Natural killer cell (primary cell): ENCODE data around the gene DAPK1. TPM values are rescaled to one million over a fixed set of nuclear protein-coding genes. Genes with fewer than 3 reads are reported as not detected.

ENCODE experiments used
- ATAC-seq, 3 donors: fragments of 150-1000 bp in 2 of 3; fragments of 200-7000 bp in 1 of 3; cut with Tn5 transposase; 1 replicate in 1 of 3; 2 replicates in 2 of 3; pipeline ENCODE4 v1.10.0; 2021; ENCODE audit warnings: mild to moderate bottlenecking in 2 of 3, moderate library complexity in 2 of 3
- DNase-seq, 2 donors: peaks; one replicate each; pipeline versions ENCODE4 v3.0.0 to v3.0.0-alpha.2; 2013 to 2021; ENCODE audit warnings: mixed read lengths in 1 of 2
- H3K27ac ChIP-seq: one replicate; pipeline ENCODE4 v1.5.1; 2013; ENCODE audit warnings: mild to moderate bottlenecking, low read length
- H3K27me3 ChIP-seq: one replicate; pipeline ENCODE4 v1.6.1; 2013; ENCODE audit warnings: low read length; ENCODE audit not compliant: control insufficient read depth, insufficient read depth
- H3K36me3 ChIP-seq: one replicate; pipeline ENCODE4 v1.6.1; 2013; ENCODE audit warnings: low read length; ENCODE audit not compliant: control insufficient read depth, insufficient read depth
- H3K4me1 ChIP-seq: one replicate; pipeline ENCODE4 v1.6.1; 2013; ENCODE audit warnings: low read length; ENCODE audit not compliant: control insufficient read depth, insufficient read depth
- H3K4me3 ChIP-seq: one replicate; pipeline ENCODE4 v1.5.1; 2013; ENCODE audit warnings: low read length
- H3K9me3 ChIP-seq: one replicate; pipeline ENCODE4 v1.6.1; 2013; ENCODE audit warnings: low read length; ENCODE audit not compliant: control insufficient read depth, insufficient read depth
- H3K27ac Mint-ChIP-seq, 2 donors: one replicate each; pipeline ENCODE4 v1.8.0; 2022; ENCODE audit warnings: mild to moderate bottlenecking in 2 of 2, mixed read lengths in 2 of 2, moderate library complexity in 1 of 2
- H3K27me3 Mint-ChIP-seq, 2 donors: one replicate each; pipeline ENCODE4 v1.8.0; 2022; ENCODE audit warnings: low read depth in 2 of 2, mixed read lengths in 2 of 2
- H3K36me3 Mint-ChIP-seq: one replicate; pipeline ENCODE4 v1.8.0; 2022; ENCODE audit warnings: mixed read lengths
- H3K4me1 Mint-ChIP-seq, 2 donors: one replicate each; pipeline ENCODE4 v1.8.0; 2022; ENCODE audit warnings: mixed read lengths in 2 of 2
- H3K4me3 Mint-ChIP-seq: one replicate; pipeline ENCODE4 v1.8.0; 2022; ENCODE audit warnings: mild to moderate bottlenecking, moderate library complexity, mixed read lengths
- H3K9me3 Mint-ChIP-seq, 2 donors: one replicate each; pipeline ENCODE4 v1.8.0; 2022; ENCODE audit warnings: mixed read lengths in 2 of 2
- CTCF ChIP-seq: fragments of 200-600 bp; IDR thresholded peaks from one replicate; pipeline ENCODE4 v1.8.0; 2022; ENCODE audit warnings: antibody characterized with exemption
- WGBS: methylation state at CpG from one replicate; pipeline ENCODE4 v1.1.7; 2013; ENCODE audit warnings: missing lambda C conversion rate; ENCODE audit not compliant: insufficient coverage; 5-methylcytosine and 5-hydroxymethylcytosine counted together
- intact Hi-C: fragments of 100-400 bp; cut with micrococcal nuclease; formaldehyde crosslinking; loops from one replicate; pipeline ENCODE4 v1.14.2; 2022
- total RNA-seq, 4 donors: library from RNA; stranded (reverse); fragments of 120-200 nt in 1 of 4; gene quantifications; one replicate each; pipeline versions ENCODE4 v1.2.3 to v1.2.4, GENCODE V29; 2013 to 2022

Gene DAPK1
- total RNA-seq, 3 donors from 2014 or later (not counting 1 experiment from before 2014, with no cell fraction given): 12.2 to 26.5 (median 22.7) TPM

DNA sequence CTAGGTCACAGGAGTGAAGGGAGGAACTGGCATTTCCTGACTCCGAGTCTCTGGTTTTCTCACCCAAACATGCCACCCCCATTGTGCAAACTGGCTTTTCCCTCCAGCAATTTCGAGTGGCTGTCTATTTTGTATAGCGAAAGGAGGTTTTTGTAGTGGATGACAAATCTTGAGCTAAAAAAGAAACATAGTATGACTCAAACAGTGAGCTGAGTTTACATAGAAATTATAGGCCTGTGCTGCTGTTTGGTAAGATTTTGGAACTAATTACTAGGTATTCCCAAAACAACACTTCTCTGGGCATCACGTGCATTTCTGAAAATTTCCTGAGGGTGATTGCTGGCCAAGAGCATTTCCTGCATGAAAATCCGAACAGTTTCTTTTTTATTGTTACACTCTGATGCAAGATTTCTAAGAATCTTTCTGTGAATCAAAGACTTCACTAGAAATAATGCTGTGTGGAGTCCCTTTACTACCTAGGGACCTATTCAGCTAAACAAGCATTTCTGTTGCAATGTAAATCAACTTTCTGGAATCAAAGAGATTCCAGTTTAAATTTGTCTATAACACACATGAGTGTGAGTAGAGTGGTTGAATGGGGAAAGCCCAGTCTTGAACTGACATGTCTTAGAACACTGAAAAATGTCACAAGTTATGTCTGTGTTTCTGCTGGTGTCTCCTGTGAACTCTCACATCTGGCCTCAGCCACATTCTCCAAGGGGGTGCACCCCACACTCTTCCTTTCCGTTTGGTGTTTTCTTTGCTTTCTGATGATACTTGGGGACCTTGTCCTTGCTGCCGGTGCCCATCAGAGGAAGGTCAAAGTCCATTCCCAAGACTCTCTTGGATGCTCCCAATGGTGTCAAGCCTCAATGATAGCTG, 33.3 kb upstream of the DAPK1 start:
- H3K36me3 Mint-ChIP-seq: no peaks in the 10 kb centered on the region
- H3K4me3 Mint-ChIP-seq: peak overlapping the region; percentile 25
- peaks cover 5 to 13% of the 10 kb centered on the region in 2 donors for H3K4me1 Mint-ChIP-seq
- no peaks in the 10 kb centered on the region for H3K9me3 Mint-ChIP-seq
- Histone ChIP-seq H3K4me3 (no peak overlapping the region), H3K27ac (no peak overlapping the region), H3K9me3 (no peaks in the 10 kb centered on the region), H3K36me3 (no peaks in the 10 kb centered on the region), H3K27me3 (no peaks in the 10 kb centered on the region), H3K4me1 (no peaks in the 10 kb centered on the region)
- H3K27ac Mint-ChIP-seq: peak overlapping the region; percentile 66 to 68
- no peak for TF ChIP-seq CTCF
- 43% methylated on average over 5 of the region's 7 CpGs for WGBS
- peak; percentile 68 to 87 (median 76) for ATAC-seq
- intact Hi-C loops: no loop called here
- H3K27me3 Mint-ChIP-seq: no peaks in the 10 kb centered on the region
- no peak for DNase-seq

DNA sequence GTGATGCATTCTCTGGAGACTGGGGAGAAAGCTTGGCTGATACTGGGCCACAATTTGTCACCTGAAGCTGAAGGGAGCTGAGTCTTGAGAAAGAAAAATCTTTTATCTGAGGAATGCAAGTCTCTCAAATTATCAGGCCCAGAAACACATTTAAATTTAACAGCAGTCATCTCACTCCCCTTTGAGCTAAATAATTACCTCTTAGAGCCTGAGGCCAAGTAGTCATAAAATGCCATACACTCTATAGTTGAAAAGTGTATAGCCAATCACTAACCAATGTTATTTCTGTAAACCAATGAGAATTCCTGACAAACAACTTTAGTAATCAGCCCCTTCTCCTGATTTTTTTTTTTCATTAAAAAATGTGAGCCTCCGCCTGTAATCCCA, 32.7 kb upstream of the DAPK1 start:
- 92% methylated on average over 1 of the region's 1 CpG for WGBS
- Mint-ChIP-seq H3K9me3 (no peaks in the 10 kb centered on the region), H3K27me3 (no peaks in the 10 kb centered on the region)

DNA sequence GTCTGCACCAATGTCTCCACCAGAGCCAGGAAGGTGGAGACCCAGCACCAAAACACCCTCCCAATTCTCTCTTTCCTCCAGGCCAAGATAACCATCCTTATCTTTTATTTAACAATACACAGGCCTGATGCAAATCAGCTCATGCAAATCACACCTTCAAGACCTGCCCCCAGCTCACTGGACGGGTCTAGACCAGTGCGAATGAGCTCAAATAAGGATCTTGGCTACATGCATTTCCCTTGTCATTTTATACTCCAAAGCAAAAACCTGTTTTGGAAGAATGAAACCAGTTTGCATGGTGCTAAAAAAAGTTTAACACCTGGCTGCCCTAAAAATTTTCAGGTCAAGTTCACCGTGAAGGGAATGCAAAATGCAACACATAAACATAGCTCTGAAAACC, 31.9 kb upstream of the DAPK1 start:
- ATAC-seq (no peak), DNase-seq (no peak)
- Mint-ChIP-seq H3K9me3 (no peaks in the 10 kb centered on the region), H3K4me1 (peaks cover 5 to 13% of the 10 kb centered on the region in 2 donors), H3K27ac (no peak overlapping the region), H3K27me3 (no peaks in the 10 kb centered on the region), H3K4me3 (no peak overlapping the region), H3K36me3 (no peaks in the 10 kb centered on the region)
- Histone ChIP-seq H3K4me3 (no peak overlapping the region), H3K27me3 (no peaks in the 10 kb centered on the region), H3K27ac (no peak overlapping the region), H3K9me3 (no peaks in the 10 kb centered on the region), H3K36me3 (no peaks in the 10 kb centered on the region), H3K4me1 (no peaks in the 10 kb centered on the region)
- WGBS: 68% methylated on average over 3 of the region's 3 CpGs
- intact Hi-C loops: no loop called here
- TF ChIP-seq CTCF: no peak

More for the DNA sequence above, 32.7 kb upstream of the DAPK1 start:
- Histone ChIP-seq H3K27me3 (no peaks in the 10 kb centered on the region), H3K27ac (no peak overlapping the region), H3K9me3 (no peaks in the 10 kb centered on the region), H3K4me3 (no peak overlapping the region), H3K4me1 (no peaks in the 10 kb centered on the region), H3K36me3 (no peaks in the 10 kb centered on the region)
- ATAC-seq (peak in 1 of 3 donors; percentile 11), DNase-seq (no peak)
- TF ChIP-seq CTCF: no peak
- intact Hi-C loops: no loop called here
- no peaks in the 10 kb centered on the region for H3K36me3 Mint-ChIP-seq
- H3K4me3 Mint-ChIP-seq: peak overlapping the region; percentile 25
- H3K27ac Mint-ChIP-seq: peak overlapping the region; percentile 66 to 68
- H3K4me1 Mint-ChIP-seq: peaks cover 5 to 13% of the 10 kb centered on the region in 2 donors
